Fibroblast of lung (primary cell): ENCODE measurements around the gene DERL2. TPM values are rescaled to one million over a fixed set of nuclear protein-coding genes. Genes with fewer than 3 reads are reported as not detected.
"Not testable (repeated sequence)": the region's sequence is repeated elsewhere in the genome, so short reads cannot be mapped to it uniquely, and the experiment has no call there.

Experiments used
- DNase-seq, 2 donors: peaks; one replicate each; pipeline versions ENCODE4 v3.0.0 to v3.0.0-alpha.2; 2010; ENCODE audit warnings: low read depth in 2 of 2
- H2AFZ ChIP-seq: 2 replicates; pipeline ENCODE4 v1.5.1; 2012; ENCODE audit warnings: low read length, control low read depth, inconsistent platforms
- H3K27ac ChIP-seq: 2 replicates; pipeline ENCODE4 v1.5.1; 2011; ENCODE audit warnings: low read length, control low read depth; ENCODE audit not compliant: insufficient read depth
- H3K27me3 ChIP-seq: 2 replicates; pipeline ENCODE4 v1.5.1; 2011; ENCODE audit warnings: mild to moderate bottlenecking, low read length; ENCODE audit not compliant: control insufficient read depth, insufficient read depth
- H3K36me3 ChIP-seq: 2 replicates; pipeline ENCODE4 v1.5.1; 2011; ENCODE audit warnings: low read length; ENCODE audit not compliant: control insufficient read depth, insufficient read depth
- H3K4me1 ChIP-seq: 2 replicates; pipeline ENCODE4 v1.5.1; 2011; ENCODE audit warnings: low read length; ENCODE audit not compliant: control insufficient read depth, insufficient read depth; ENCODE audit errors: extremely low read depth
- H3K4me2 ChIP-seq: 2 replicates; pipeline ENCODE4 v1.5.1; 2011; ENCODE audit warnings: low read length, control low read depth; ENCODE audit not compliant: insufficient read depth; ENCODE audit errors: extremely low read depth
- H3K4me3 ChIP-seq, 4 experiments: fragments of 200-600 bp in 1 of 4; sonication (generic) in 1 of 4; replicated peaks in 1 of 4; 2 replicates each; pipeline ENCODE4 v1.5.1; 2011 to 2016; ENCODE audit warnings: low read length in 4 of 4, low read depth in 3 of 4, mild to moderate bottlenecking in 3 of 4, control low read depth in 2 of 4, inconsistent platforms in 1 of 4, mixed read lengths in 1 of 4; ENCODE audit not compliant: insufficient read depth in 1 of 4; ENCODE audit errors: control extremely low read depth in 1 of 4
- H3K79me2 ChIP-seq: 2 replicates; pipeline ENCODE4 v1.5.1; 2012; ENCODE audit warnings: mild to moderate bottlenecking, low read length, inconsistent platforms; ENCODE audit not compliant: control insufficient read depth, insufficient read depth
- H3K9ac ChIP-seq: 2 replicates; pipeline ENCODE4 v1.5.1; 2011; ENCODE audit warnings: mild to moderate bottlenecking, low read length, control low read depth; ENCODE audit not compliant: insufficient read depth
- H3K9me3 ChIP-seq: 2 replicates; pipeline ENCODE4 v1.5.1; 2012; ENCODE audit warnings: low read depth, low read length; ENCODE audit not compliant: control insufficient read depth, insufficient read depth
- H4K20me1 ChIP-seq: 2 replicates; pipeline ENCODE4 v1.5.1; 2011; ENCODE audit warnings: low read length; ENCODE audit not compliant: control insufficient read depth, insufficient read depth; ENCODE audit errors: extremely low read depth
- EZH2 ChIP-seq: IDR thresholded peaks from 2 replicates; pipeline ENCODE4 v1.5.1; 2012; ENCODE audit warnings: low read length, control low read depth, mild to moderate bottlenecking; ENCODE audit errors: missing control alignments
- polyA plus RNA-seq, 2 donors: library from polyadenylated mRNA; depleted of rRNA in 1 of 2; stranded (reverse) in 1 of 2; unstranded in 1 of 2; fragments of >200 nt; gene quantifications; 2 replicates each; pipeline ENCODE4 v1.2.1, GENCODE V29; 2011 to 2012; ENCODE audit warnings: missing spikeins in 1 of 2
- total RNA-seq: library from RNA; depleted of rRNA; stranded (reverse); fragments of >200 nt; gene quantifications from 2 replicates; pipeline ENCODE4 v1.2.1, GENCODE V29; 2014
- TF ChIP-seq, protein P1 (sequence below), 2 donors: IDR thresholded peaks in 1 of 2; conservative IDR thresholded peaks in 1 of 2; 1 replicate in 1 of 2; 2 replicates in 1 of 2; pipeline ENCODE4 v1.5.1; 2011 to 2012; ENCODE audit warnings: low read length in 2 of 2, control low read depth in 1 of 2, inconsistent platforms in 1 of 2, low read depth in 1 of 2, mild to moderate bottlenecking in 1 of 2

The DERL2 gene
- total and polyA plus RNA-seq, 2 donors (not counting 1 experiment from before 2014, with no cell fraction given): 30.9 to 87.9 TPM

DNA sequence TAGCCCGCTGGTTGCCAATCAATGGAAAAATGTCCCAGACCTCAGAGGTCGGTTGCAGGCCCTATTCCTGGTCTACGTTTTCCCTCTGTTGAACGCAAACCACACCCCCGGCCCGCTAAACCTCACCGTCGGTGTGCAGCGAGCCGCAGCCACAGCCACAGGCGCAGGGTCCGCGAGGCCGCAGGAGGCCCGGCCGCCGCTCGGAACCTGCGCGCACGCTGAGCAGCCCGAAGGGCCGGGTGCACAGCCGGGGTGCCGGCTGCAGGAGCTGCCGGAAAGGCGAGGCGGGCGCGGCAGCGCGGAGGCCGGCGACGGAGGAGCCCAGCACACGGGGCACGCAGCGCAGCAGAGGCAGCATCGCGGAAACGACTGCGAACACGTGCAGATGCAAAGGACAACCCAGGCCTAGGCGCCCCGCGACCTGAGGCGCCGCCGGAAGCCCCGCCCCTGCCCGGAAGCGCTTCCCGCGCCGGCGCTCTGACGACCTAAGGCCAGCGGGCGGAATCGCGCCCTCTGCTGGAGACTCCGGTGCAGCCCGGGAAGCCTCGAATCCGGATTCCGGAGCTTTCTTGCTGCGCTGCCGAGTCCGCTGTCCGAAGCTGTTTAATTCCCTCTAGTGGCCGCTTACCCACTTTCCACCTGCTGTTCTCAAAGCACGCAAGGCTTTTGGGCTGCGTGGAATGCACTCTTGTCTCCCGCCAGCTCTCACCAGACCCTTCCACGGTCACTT is 47.1 kb downstream of the DERL2 start, which contains the start of gene C1QBP:
Gene C1QBP (minus strand): TSS at position 440 of the 730 bp plus-strand sequence. CDS start 82 bp downstream, at position 358.
- H3K4me2 ChIP-seq: peak within 1 kb of the TSS; percentile 92
- peak within 1 kb of the TSS; percentile 65 for H3K27ac ChIP-seq
- H3K9me3 ChIP-seq: no peaks in the 10 kb centered on the region
- H3K79me2 ChIP-seq: peaks cover 37% of the 10 kb centered on the region
- no peaks in the 10 kb centered on the region for H4K20me1 ChIP-seq
- H2AFZ ChIP-seq: peak within 1 kb of the TSS; percentile 87
- H3K9ac ChIP-seq: peak within 1 kb of the TSS; percentile 79
- TF ChIP-seq, protein P1, sequence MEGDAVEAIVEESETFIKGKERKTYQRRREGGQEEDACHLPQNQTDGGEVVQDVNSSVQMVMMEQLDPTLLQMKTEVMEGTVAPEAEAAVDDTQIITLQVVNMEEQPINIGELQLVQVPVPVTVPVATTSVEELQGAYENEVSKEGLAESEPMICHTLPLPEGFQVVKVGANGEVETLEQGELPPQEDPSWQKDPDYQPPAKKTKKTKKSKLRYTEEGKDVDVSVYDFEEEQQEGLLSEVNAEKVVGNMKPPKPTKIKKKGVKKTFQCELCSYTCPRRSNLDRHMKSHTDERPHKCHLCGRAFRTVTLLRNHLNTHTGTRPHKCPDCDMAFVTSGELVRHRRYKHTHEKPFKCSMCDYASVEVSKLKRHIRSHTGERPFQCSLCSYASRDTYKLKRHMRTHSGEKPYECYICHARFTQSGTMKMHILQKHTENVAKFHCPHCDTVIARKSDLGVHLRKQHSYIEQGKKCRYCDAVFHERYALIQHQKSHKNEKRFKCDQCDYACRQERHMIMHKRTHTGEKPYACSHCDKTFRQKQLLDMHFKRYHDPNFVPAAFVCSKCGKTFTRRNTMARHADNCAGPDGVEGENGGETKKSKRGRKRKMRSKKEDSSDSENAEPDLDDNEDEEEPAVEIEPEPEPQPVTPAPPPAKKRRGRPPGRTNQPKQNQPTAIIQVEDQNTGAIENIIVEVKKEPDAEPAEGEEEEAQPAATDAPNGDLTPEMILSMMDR (conservative IDR thresholded peaks at IDR 0.05 in 1 of 2, IDR thresholded peaks at IDR 0.05 in 1 of 2; ENCODE audit: low read depth in 1 of 2, low read length in 2 of 2): peak; percentile 82 to 94
- no peak for TF ChIP-seq EZH2
- H3K36me3 ChIP-seq: peaks cover 8% of the 10 kb centered on the region
- DNase-seq: peak; percentile 86 to 91
- H3K4me3 ChIP-seq: peak within 1 kb of the TSS; percentile 47 to 86 (median 78)
- no peaks in the 10 kb centered on the region for H3K27me3 ChIP-seq
- peaks cover 7% of the 10 kb centered on the region for H3K4me1 ChIP-seq

- Histone ChIP-seq H3K79me2 (peaks cover 37% of the 10 kb centered on the region), H3K36me3 (peaks cover 12% of the 10 kb centered on the region), H3K27me3 (no peaks in the 10 kb centered on the region), H3K4me1 (peaks cover 7% of the 10 kb centered on the region), H4K20me1 (no peaks in the 10 kb centered on the region), H2AFZ (no peak overlapping the region), H3K4me2 (peak overlapping the region; percentile 92), H3K4me3 (peak overlapping the region; percentile 47 to 86 (median 78)), H3K9me3 (no peaks in the 10 kb centered on the region), H3K27ac (peak overlapping the region; percentile 65), H3K9ac (no peak overlapping the region)
- no peak for TF ChIP-seq EZH2
- TF ChIP-seq, protein P1 (conservative IDR thresholded peaks at IDR 0.05 in 1 of 2, IDR thresholded peaks at IDR 0.05 in 1 of 2; ENCODE audit: low read depth in 1 of 2, low read length in 2 of 2): no peak
- peak in 1 of 2 donors; percentile 51 for DNase-seq
Observed at GRCh38 chr17:5437721-5438317, 48.2 kb downstream of the DERL2 start.

- H3K27me3 ChIP-seq, H3K4me2 ChIP-seq: not testable (repeated sequence)
Observed at GRCh38 chr17:5435781-5436315, 50.1 kb downstream of the DERL2 start.

More at GRCh38 chr17:5435781-5436315, 50.1 kb downstream of the DERL2 start:
- H4K20me1 ChIP-seq, H3K27ac ChIP-seq, H3K9ac ChIP-seq, H3K4me3 ChIP-seq, H3K4me1 ChIP-seq, H2AFZ ChIP-seq, H3K9me3 ChIP-seq: not testable (repeated sequence)
- H3K79me2 ChIP-seq: peaks cover 37% of the 10 kb centered on the region
- peak in 1 of 2 donors; percentile 55 for DNase-seq
- peaks cover 17% of the 10 kb centered on the region for H3K36me3 ChIP-seq
